IMR-90 (cell line): ENCODE data around the gene MDP1. TPM values are rescaled to one million over a fixed set of nuclear protein-coding genes. Genes with fewer than 3 reads are reported as not detected.
A peak's percentile ranks its signal among the peaks of the same experiment; 100 is the strongest.

Experiments
- ATAC-seq: fragments of 200-7000 bp; cut with Tn5 transposase; 2 replicates; pipeline ENCODE4 v1.9.1; 2020; ENCODE audit warnings: low read depth, mild to moderate bottlenecking, moderate library complexity
- BruUV-seq: library from RNA; stranded (reverse); fragments of 400-500 nt; replicated peaks from 2 replicates; lab custom pipeline; 2021; lab: Mats Ljungman, UMichigan
- CTCF ChIA-PET: fragments of 300-600 bp; formaldehyde crosslinking; extraction: SDS; loops from one replicate; lab custom pipeline; 2021; ENCODE audit warnings: antibody characterized with exemption; lab: Yijun Ruan, JAX
- POLR2A ChIA-PET: fragments of 300-600 bp; sonication (Branson Sonifier 250); formaldehyde crosslinking; loops from one replicate; lab custom pipeline; 2022; ENCODE audit warnings: antibody characterized with exemption; ENCODE audit not compliant: unreplicated experiment; lab: Charles Lee
- DNase-seq: peaks from one replicate; pipeline ENCODE4 v3.0.0; 2013
- H2AFZ ChIP-seq: replicated peaks from 2 replicates; pipeline ENCODE3; 2013; ENCODE audit warnings: low read length, mild to moderate bottlenecking; ENCODE audit not compliant: poor library complexity
- H2AK5ac ChIP-seq: 2 replicates; pipeline ENCODE4 v1.6.1; 2013; ENCODE audit warnings: low read depth, low read length, inconsistent platforms
- H2AK9ac ChIP-seq: replicated peaks from 2 replicates; pipeline ENCODE3; 2013; ENCODE audit warnings: mild to moderate bottlenecking, low read depth, low read length, moderate library complexity; ENCODE audit not compliant: poor library complexity
- H2BK120ac ChIP-seq: 2 replicates; pipeline ENCODE4 v1.6.1; 2013; ENCODE audit warnings: low read depth, low read length, inconsistent platforms
- H2BK15ac ChIP-seq: 3 replicates; pipeline ENCODE4 v1.6.1; 2013; ENCODE audit warnings: low read depth, low read length, inconsistent platforms
- H2BK20ac ChIP-seq: 2 replicates; pipeline ENCODE4 v1.6.1; 2013; ENCODE audit warnings: low read depth, mild to moderate bottlenecking, inconsistent platforms, low read length, moderate library complexity
- H2BK5ac ChIP-seq: 2 replicates; pipeline ENCODE4 v1.6.1; 2013; ENCODE audit warnings: mild to moderate bottlenecking, low read depth, low read length, inconsistent platforms; ENCODE audit not compliant: poor library complexity, severe bottlenecking
- H3K14ac ChIP-seq: replicated peaks from 2 replicates; pipeline ENCODE4 v1.6.1; 2013; ENCODE audit warnings: low read depth, low read length, inconsistent platforms
- H3K18ac ChIP-seq: 2 replicates; pipeline ENCODE4 v1.6.1; 2013; ENCODE audit warnings: low read depth, low read length, control low read depth
- H3K23ac ChIP-seq: 2 replicates; pipeline ENCODE4 v1.6.1; 2013; ENCODE audit warnings: low read depth, low read length, inconsistent platforms
- H3K27ac ChIP-seq: 2 replicates; pipeline ENCODE4 v1.5.1; 2013; ENCODE audit warnings: mild to moderate bottlenecking, control low read depth, low read length; ENCODE audit not compliant: insufficient read depth
- H3K27me3 ChIP-seq: 2 replicates; pipeline ENCODE4 v1.6.1; 2013; ENCODE audit warnings: low read length; ENCODE audit not compliant: control insufficient read depth, insufficient read depth
- H3K36me3 ChIP-seq: 2 replicates; pipeline ENCODE4 v1.6.1; 2013; ENCODE audit warnings: low read length, mixed read lengths; ENCODE audit not compliant: control insufficient read depth, insufficient read depth
- H3K4ac ChIP-seq: 2 replicates; pipeline ENCODE4 v1.6.1; 2013; ENCODE audit warnings: low read depth, low read length, inconsistent platforms
- H3K4me1 ChIP-seq: 2 replicates; pipeline ENCODE4 v1.6.1; 2013; ENCODE audit warnings: low read length, mixed read lengths; ENCODE audit not compliant: control insufficient read depth, insufficient read depth
- H3K4me2 ChIP-seq: 2 replicates; pipeline ENCODE4 v1.6.1; 2013; ENCODE audit warnings: low read depth, mild to moderate bottlenecking, control low read depth, low read length, moderate library complexity
- H3K4me3 ChIP-seq: 2 replicates; pipeline ENCODE4 v1.5.1; 2013; ENCODE audit warnings: low read depth, mild to moderate bottlenecking, control low read depth, low read length, moderate library complexity; ENCODE audit not compliant: insufficient read depth
- H3K56ac ChIP-seq: 2 replicates; pipeline ENCODE4 v1.6.1; 2013; ENCODE audit warnings: low read length, inconsistent platforms; ENCODE audit not compliant: insufficient read depth; ENCODE audit errors: extremely low read depth
- H3K79me1 ChIP-seq, 2 experiments: 2 replicates each; pipeline ENCODE4 v1.6.1; 2013; ENCODE audit warnings: low read length in 2 of 2, inconsistent platforms in 1 of 2, low read depth in 1 of 2
- H3K9ac ChIP-seq: 2 replicates; pipeline ENCODE4 v1.6.1; 2013; ENCODE audit warnings: low read depth, low read length, control low read depth
- H3K9me1 ChIP-seq: 2 replicates; pipeline ENCODE4 v1.6.1; 2013; ENCODE audit warnings: low read length, inconsistent platforms; ENCODE audit not compliant: insufficient read depth
- H3K9me3 ChIP-seq: 2 replicates; pipeline ENCODE4 v1.6.1; 2013; ENCODE audit warnings: low read length; ENCODE audit not compliant: control insufficient read depth, insufficient read depth
- H4K20me1 ChIP-seq: 2 replicates; pipeline ENCODE4 v1.6.1; 2013; ENCODE audit warnings: low read length, inconsistent platforms; ENCODE audit not compliant: insufficient read depth
- H4K5ac ChIP-seq: 2 replicates; pipeline ENCODE4 v1.6.1; 2013; ENCODE audit warnings: mild to moderate bottlenecking, low read depth, low read length, control low read depth
- H4K8ac ChIP-seq, 2 experiments: 2 replicates each; pipeline ENCODE4 v1.6.1; 2013; ENCODE audit warnings: low read depth in 2 of 2, low read length in 2 of 2, control low read depth in 1 of 2, inconsistent platforms in 1 of 2
- H4K91ac ChIP-seq: 2 replicates; pipeline ENCODE4 v1.6.1; 2013; ENCODE audit warnings: low read depth, low read length, inconsistent platforms; ENCODE audit not compliant: insufficient read depth
- CHD1 ChIP-seq: IDR thresholded peaks from 2 replicates; pipeline ENCODE4 v1.6.1; 2012; ENCODE audit warnings: low read depth, low read length, improper control_type of control experiment
- MAFK ChIP-seq: IDR thresholded peaks from 2 replicates; pipeline ENCODE4 v1.6.1; 2012; ENCODE audit warnings: low read depth, low read length, improper control_type of control experiment
- MXI1 ChIP-seq: IDR thresholded peaks from 2 replicates; pipeline ENCODE4 v1.6.1; 2012; ENCODE audit warnings: low read depth, mild to moderate bottlenecking, low read length, moderate library complexity, borderline replicate concordance
- POLR2A ChIP-seq: IDR thresholded peaks from 2 replicates; pipeline ENCODE4 v1.6.1; 2012; ENCODE audit warnings: mild to moderate bottlenecking, low read depth, low read length
- RCOR1 ChIP-seq: IDR thresholded peaks from 2 replicates; pipeline ENCODE4 v1.6.1; 2012; ENCODE audit warnings: mild to moderate bottlenecking, low read length, improper control_type of control experiment; ENCODE audit not compliant: insufficient replicate concordance
- RFX5 ChIP-seq: IDR thresholded peaks from 2 replicates; pipeline ENCODE4 v1.8.0; 2012; ENCODE audit warnings: low read depth, mild to moderate bottlenecking, low read length, moderate library complexity
- SMC3 ChIP-seq: fragments of 150-350 bp; IDR thresholded peaks from 2 replicates; pipeline ENCODE4 v1.6.1; 2016; ENCODE audit warnings: low read depth, mild to moderate bottlenecking, antibody characterized with exemption, low read length, moderate library complexity
- USF2 ChIP-seq: fragments of 150-350 bp; IDR thresholded peaks from 2 replicates; pipeline ENCODE4 v1.6.1; 2017; ENCODE audit warnings: mild to moderate bottlenecking, antibody characterized with exemption, low read length, low read depth
- whole genome bisulfite sequencing, 2 experiments: methylation state at CpG; one replicate each; pipeline versions ENCODE4 v1.1.5 to v1.1.7; 2013; ENCODE audit warnings: missing lambda C conversion rate in 2 of 2; ENCODE audit not compliant: insufficient read length in 1 of 2; ENCODE audit errors: extremely low coverage in 2 of 2; 5-methylcytosine and 5-hydroxymethylcytosine counted together
- dilution Hi-C: fragments of 300-500 bp; cut with HindIII; formaldehyde crosslinking; loops from one replicate; pipeline ENCODE4 v1.14.3; 2018; ENCODE audit warnings: low sequenced_read_pairs; ENCODE audit not compliant: unreplicated experiment
- in situ Hi-C: fragments of 300-500 bp; cut with MboI; formaldehyde crosslinking; loops from 3 replicates; pipeline ENCODE4 v1.14.3; 2019; ENCODE audit warnings: low sequenced_read_pairs, inconsistent platforms, mixed read lengths
- intact Hi-C: fragments of 100-400 bp; cut with micrococcal nuclease; formaldehyde crosslinking; loops from 2 replicates; pipeline ENCODE4 v1.10.0; 2022
- polyA plus RNA-seq, 3 experiments: library from polyadenylated mRNA; depleted of rRNA; stranded (reverse); fragments of >200 nt; gene quantifications; 2 replicates each; pipeline ENCODE4 v1.2.3, GENCODE V29; 2012; ENCODE audit warnings: low replicate concordance in 1 of 3
- total RNA-seq: library from RNA; depleted of rRNA; stranded (reverse); fragments of >200 nt; gene quantifications from 2 replicates; pipeline ENCODE4 v1.2.3, GENCODE V29; 2012
- TF ChIP-seq, protein P1 (sequence below): fragments of 150-350 bp; IDR thresholded peaks from 2 replicates; pipeline ENCODE4 v1.6.1; 2016; ENCODE audit warnings: low read depth, mild to moderate bottlenecking, low read length, moderate library complexity, borderline replicate concordance
- TF ChIP-seq, protein P2 (sequence below): conservative IDR thresholded peaks from 2 replicates; pipeline ENCODE4 v1.5.1; 2012; ENCODE audit warnings: mild to moderate bottlenecking, low read depth, low read length, improper control_type of control experiment

Gene MDP1
- total and polyA plus RNA-seq, 2 of the 4 experiments (the other 2 are of a cell fraction): 15.1 to 17.8 TPM

DNA sequence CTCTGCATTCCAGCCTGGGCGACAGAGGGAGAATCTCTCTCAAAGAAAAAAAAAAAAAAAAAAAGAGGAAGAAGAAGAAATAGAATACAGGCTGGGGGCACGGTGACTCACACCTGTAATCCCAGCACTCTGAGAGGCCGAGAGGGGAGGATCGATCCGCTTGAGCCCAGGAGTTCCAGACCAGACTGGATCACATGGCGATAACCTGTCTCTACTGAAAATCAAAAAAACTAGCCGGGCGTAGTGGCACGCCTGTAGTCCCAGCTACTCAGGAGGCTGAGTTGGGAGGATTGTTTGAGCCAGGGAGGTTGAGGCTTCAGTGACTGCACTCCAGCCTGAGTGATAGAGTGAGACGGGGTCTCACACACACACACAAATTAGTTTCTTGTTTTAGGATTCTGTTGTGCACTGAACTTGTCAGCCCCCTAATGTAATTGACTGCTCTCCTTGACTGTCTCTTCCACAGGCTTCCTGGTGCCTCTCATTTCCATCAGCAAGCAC lies 27.5 kb upstream of the MDP1 start (continued):
- TF ChIP-seq RCOR1: no peak

GRCh38 chr14:24241829-24242443 lies 26.1 kb upstream of the MDP1 start:
- Histone ChIP-seq H3K18ac (peak overlapping the region; percentile 8; the same call in 1 of the 2 replicates), H2BK20ac (no peak overlapping the region), H3K36me3 (peaks cover 34% of the 10 kb centered on the region), H3K4me1 (peaks cover 13% of the 10 kb centered on the region), H3K9ac (peak overlapping the region; percentile 81), H4K8ac (peak overlapping the region; percentile 91 to 92), H3K23ac (peak overlapping the region; percentile 85), H2AK9ac (peak overlapping the region; percentile 87), H4K20me1 (peaks cover 4% of the 10 kb centered on the region), H2BK15ac (peak overlapping the region; percentile 50; the same call in 1 of the 3 replicates), H4K91ac (peak overlapping the region; percentile 96), H3K9me1 (peaks cover 21% of the 10 kb centered on the region), H2BK120ac (peak overlapping the region; percentile 79), H2AK5ac (peak overlapping the region; percentile 45; the same call in 1 of the 2 replicates), H3K79me1 (peaks cover 27 to 51% of the 10 kb centered on the region in 2 experiments), H3K27ac (peak overlapping the region; percentile 90), H2AFZ (peak overlapping the region; percentile 99), H3K14ac (peak overlapping the region; percentile 95), H2BK5ac (peak overlapping the region; percentile 88), H3K4me3 (peak overlapping the region; percentile 82), H3K4ac (peak overlapping the region; percentile 88), H4K5ac (peak overlapping the region; percentile 66), H3K27me3 (no peaks in the 10 kb centered on the region), H3K9me3 (no peaks in the 10 kb centered on the region), H3K4me2 (peak overlapping the region; percentile 80), H3K56ac (peak overlapping the region; percentile 89)
- ChIA-PET CTCF (interaction anchor here (0.6 to 2.5 kb wide), 9 partner anchors 10 to 898 kb away, joined by 3 to 23 read pairs (median 6); partner anchors contain the start of genes CIDEB and RABGGTA), POLR2A (interaction anchor here (0.6 to 1.3 kb wide), 4 partner anchors 8 to 55 kb away, joined by 3 to 7 read pairs (median 4); partner anchors contain the start of gene TM9SF1)
- in situ Hi-C loops (loop anchor here (5.0 kb wide), 1 partner anchor 55 kb away; the partner anchor contains the start of genes DHRS1 and NOP9), dilution Hi-C loops (no loop called here), intact Hi-C loops (loop anchor here (1.0 to 5.0 kb wide), 5 partner anchors 29 to 230 kb away; partner anchors contain the start of genes DHRS1, NOP9, RABGGTA and TM9SF1)
- BruUV-seq: TSS peak; percentile 47
- DNase-seq: peak; percentile 89
- 1% methylated on average over 12 of the region's 39 CpGs; no CpG with 5 or more reads in 1 of the 2 experiments for WGBS, 2 experiments
- ATAC-seq: peak; percentile 93
- TF ChIP-seq, protein P1, sequence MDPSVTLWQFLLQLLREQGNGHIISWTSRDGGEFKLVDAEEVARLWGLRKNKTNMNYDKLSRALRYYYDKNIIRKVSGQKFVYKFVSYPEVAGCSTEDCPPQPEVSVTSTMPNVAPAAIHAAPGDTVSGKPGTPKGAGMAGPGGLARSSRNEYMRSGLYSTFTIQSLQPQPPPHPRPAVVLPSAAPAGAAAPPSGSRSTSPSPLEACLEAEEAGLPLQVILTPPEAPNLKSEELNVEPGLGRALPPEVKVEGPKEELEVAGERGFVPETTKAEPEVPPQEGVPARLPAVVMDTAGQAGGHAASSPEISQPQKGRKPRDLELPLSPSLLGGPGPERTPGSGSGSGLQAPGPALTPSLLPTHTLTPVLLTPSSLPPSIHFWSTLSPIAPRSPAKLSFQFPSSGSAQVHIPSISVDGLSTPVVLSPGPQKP: no peak
- TF ChIP-seq CHD1: no peak
- TF ChIP-seq POLR2A: no peak
- TF ChIP-seq USF2: no peak
- no peak for TF ChIP-seq RFX5
- TF ChIP-seq MAFK: 0 out of 2 replicates have a peak, but pooled peaks have one; percentile 29
- TF ChIP-seq MXI1: no peak
- TF ChIP-seq RCOR1: no peak
- TF ChIP-seq, protein P2, sequence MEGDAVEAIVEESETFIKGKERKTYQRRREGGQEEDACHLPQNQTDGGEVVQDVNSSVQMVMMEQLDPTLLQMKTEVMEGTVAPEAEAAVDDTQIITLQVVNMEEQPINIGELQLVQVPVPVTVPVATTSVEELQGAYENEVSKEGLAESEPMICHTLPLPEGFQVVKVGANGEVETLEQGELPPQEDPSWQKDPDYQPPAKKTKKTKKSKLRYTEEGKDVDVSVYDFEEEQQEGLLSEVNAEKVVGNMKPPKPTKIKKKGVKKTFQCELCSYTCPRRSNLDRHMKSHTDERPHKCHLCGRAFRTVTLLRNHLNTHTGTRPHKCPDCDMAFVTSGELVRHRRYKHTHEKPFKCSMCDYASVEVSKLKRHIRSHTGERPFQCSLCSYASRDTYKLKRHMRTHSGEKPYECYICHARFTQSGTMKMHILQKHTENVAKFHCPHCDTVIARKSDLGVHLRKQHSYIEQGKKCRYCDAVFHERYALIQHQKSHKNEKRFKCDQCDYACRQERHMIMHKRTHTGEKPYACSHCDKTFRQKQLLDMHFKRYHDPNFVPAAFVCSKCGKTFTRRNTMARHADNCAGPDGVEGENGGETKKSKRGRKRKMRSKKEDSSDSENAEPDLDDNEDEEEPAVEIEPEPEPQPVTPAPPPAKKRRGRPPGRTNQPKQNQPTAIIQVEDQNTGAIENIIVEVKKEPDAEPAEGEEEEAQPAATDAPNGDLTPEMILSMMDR: peak; percentile 45
- no peak for TF ChIP-seq SMC3
